Dedifferentiated amniotic fluid mesenchymal stem cell (primary cell): ENCODE data around the gene RNF7.
"Not testable (repeated sequence)": the region's sequence is repeated elsewhere in the genome, so short reads cannot be mapped to it uniquely, and the experiment has no call there.

ENCODE experiments used
- DNase-seq: peaks from one replicate; pipeline ENCODE4 v3.0.0-alpha.2; 2016; ENCODE audit errors: extremely low spot score

The RNF7 gene

DNA sequence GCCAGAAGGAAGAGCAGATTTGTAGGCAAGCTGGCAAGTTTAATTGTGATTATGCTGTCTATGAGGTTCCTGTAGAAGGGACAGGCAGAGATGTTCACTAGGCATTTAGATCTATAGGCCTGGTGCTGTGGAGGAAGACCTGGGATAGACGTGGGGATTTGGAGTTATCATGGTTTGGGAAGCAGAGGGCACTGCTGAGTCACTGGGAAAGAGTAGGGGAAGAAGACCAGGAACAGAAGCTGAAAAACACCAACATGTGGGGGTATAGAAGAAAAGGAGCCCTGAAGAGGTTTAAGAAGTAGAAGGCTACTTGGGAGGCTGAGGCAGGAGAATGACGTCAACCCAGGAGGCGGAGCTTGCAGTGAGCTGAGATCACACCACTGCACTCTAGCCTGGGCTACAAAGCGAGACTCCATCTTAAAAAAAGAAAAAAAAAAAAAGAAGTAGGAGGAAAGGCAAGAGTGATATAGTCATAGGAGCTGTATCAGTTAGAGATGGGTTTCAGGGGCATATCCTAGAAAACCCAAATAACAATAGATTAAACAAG lies 44.4 kb downstream of the RNF7 start:
- DNase-seq = no peak

- DNase-seq = no peak
Measured at GRCh38 chr3:141783632-141784031, 45.5 kb downstream of the RNF7 start.

DNA sequence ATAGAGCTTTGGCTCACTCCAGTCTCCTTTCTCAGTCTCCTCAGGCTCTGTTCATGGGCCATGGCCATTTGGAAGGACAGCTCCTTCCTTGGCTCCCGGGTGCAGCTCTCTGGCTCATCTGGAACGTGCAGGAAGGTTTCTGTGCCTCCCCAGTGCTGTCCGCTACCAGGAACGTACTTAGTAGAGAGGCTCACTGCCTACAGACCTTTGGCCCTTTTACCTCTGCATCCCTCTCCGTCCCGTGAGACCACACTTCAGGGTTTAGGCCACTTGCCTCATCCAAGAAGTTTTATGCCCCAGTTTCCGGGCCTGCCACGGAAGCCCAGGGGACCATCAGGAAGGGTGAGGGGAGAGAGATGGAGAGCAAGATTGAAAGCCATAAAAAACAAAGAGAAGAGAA lies 46.0 kb downstream of the RNF7 start:
- no peak for DNase-seq

GRCh38 chr3:141784531-141784930 lies 46.4 kb downstream of the RNF7 start:
- DNase-seq = no peak

DNA sequence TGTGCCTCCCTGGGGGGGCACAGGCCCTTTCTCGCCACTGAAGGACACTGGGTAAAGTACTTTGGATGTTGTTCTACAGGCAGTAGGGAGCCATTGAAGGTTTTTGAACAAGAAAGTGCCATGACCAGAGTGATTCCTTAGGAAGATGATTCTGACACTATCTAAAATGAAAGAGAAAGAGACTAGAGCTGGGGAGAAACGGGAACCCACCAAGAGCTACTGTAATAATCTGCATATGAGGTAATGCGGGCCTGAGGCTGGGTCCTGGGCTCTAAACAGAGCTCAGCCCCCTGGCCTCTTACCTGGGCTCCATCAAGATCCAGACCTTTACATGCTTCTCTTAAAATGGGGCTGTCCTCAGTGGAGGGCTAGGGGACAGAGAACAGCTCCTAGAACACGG lies 50.1 kb downstream of the RNF7 start:
- DNase-seq = no peak

DNA sequence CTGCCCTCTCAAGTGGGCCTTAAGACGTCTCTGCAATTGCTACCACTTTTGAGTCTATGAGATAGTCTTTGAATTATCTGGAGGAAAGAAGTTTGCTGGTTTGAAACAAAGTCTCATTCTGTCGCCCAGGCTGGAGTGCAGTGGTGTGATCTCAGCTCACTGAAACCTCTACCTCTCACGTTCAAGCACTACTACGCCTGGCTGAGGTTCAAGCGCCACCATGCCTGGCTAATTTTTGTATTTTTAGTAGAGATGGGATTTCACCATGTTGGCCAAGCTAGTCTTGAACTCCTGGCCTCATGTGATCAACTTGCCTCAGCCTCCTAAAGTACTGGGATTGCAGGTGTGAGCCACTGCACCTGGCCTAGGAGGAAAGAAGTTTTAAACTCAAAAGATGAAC lies 50.7 kb downstream of the RNF7 start:
- not testable (repeated sequence) for DNase-seq

DNA sequence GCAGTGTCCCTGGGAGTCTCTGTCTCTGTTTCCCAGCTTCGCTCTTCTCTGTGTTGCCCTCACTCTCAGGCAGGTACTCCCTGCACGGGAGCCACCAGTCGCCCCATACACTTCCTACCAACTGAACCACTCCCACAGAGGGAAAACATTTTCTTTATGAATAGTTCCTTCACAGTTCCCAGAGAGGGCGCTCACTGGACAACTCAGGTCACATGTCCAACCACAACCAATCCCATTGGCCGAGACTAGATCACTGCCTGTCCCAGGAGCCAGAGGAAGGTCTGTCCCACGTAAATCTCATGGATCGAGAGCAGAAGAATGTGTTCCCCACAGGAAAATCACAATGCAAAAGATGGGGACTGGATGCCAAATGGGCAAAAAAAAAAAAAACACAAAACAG lies 51.2 kb downstream of the RNF7 start:
- no peak for DNase-seq

DNA sequence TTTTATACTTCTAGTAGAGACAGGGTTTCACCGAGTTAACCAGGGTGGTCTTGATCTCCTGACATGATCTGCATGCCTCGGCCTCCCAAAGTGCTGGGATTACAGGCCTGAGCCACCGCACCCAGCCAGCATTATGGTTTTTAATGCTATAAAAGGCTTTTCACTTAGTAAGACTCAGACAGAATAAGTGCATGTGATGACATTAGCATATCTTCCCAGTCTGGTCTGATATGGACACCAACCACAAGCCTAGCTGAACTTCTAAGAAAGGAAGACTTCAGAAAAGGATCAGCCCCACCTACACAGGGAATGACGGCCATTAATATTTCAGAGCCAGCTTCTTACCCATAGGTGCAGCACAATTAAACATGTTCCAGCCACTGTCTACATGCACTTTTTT lies 52.1 kb downstream of the RNF7 start:
- DNase-seq = no peak

DNA sequence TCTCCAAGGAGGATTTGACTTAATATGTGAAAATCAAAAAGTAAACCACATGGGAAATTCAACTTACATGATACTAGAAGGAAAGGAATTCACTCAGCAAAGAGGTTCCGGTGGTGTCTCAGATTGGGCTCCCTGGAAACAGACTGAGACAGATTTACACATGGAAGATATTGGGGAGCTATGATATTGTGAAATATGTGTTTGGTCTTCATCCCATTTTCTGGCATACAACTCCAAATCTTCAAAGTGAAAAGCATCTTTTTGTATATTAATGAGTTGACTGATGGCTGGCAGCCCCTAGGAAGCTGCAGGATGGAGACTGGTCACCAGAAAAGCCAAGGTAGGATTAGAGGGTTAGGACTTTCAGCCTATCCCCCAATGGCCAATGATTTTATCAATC lies 54.4 kb downstream of the RNF7 start:
- no peak for DNase-seq

DNA sequence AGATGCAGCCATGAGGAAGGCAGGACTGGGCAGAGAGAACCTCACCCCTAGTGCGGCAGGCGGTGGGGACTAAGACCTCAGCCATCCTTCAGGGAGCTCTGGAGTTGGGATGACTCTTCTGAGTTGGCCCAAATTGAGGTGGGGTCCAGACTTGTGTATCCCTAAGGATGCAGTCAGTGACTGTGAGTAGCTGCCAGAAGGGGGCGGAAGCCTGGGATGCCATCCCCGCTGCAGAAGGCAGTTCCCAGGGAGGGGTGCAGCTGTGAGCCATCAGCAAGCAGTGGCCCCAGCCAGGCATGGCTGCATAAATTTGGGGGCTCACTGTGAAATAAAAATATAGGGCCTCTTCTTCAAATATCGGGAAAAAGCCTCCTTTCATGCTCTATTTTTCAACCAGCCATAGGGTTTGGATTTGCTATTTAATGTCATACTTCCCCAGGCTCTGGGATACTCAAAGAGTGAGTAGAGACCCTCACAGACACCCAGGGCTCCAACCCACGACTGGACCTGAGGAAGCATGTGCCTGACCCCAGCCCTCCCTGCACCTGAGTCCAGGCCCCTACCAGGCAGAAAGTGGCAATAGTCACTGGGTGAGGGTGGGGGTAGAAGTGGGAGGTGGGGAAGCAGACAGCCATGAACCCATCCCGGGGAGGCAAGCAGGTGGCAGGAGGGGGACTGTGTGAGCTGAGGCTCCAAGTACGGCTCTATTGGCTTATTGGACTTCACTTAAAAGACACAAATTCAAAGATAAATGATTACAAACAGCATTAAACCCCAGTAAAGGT lies 55.6 kb downstream of the RNF7 start:
- DNase-seq = no peak

DNA sequence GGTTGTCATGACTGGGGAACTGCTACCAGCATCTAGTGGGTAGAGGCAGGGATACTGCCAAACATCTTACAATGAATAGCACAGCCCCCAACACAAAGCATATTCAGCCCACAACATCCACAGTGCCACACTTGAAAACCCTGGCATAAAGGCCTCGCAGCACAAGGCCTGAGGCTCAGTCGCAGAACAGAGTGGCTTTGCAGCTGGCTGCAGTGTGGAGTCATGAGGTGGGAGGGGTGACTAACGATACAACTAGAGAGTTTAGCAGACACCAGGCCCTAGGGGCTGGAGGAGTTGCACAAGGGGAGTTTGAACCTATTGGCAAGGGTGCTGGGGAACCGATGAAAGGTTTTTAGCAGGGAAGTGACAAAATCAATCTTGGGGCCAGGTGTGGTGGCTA lies 57.2 kb downstream of the RNF7 start:
- no peak for DNase-seq

GRCh38 chr3:141795741-141796080 lies 57.6 kb downstream of the RNF7 start:
- DNase-seq = no peak

DNA sequence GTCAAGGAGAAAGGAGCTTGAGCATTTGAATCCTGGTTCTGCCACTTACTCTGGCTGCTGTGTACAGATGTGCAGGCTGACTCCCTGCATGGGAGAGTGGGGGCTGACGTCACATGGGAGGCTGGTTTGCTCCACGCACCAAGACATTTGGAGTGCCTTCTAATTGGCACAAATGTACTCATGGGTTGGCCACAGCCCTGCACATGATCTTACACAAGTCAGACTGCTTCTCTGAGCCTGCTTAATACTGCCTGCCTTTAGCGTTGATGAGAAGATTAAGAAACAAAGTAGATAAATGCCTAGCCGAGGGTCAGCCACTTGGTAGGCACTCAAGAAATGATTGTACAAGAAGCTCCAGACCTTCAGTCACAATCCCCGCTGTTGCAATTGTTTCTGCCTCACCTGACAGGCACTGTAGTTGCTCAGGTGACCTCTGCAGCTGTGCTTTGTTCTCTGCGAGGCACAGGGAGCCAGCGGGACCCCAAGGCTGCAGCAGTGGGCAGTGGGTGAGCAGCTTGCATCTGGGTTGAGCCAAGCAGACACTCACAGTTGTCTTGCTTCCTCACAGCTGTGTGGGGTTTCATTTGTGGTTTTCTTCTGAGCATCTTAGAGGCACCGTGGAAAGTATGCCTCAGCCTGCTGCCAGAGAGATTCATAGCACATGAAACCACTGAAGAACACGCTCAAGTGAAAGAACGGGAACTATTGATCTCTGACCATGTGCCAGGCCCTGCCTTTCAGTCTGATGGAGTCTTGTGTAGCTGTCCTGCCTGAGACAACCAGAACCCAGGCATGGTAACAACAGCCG lies 58.2 kb downstream of the RNF7 start:
- DNase-seq = no peak
